Measurements from ENCODE around the gene AFG1L.

DNA sequence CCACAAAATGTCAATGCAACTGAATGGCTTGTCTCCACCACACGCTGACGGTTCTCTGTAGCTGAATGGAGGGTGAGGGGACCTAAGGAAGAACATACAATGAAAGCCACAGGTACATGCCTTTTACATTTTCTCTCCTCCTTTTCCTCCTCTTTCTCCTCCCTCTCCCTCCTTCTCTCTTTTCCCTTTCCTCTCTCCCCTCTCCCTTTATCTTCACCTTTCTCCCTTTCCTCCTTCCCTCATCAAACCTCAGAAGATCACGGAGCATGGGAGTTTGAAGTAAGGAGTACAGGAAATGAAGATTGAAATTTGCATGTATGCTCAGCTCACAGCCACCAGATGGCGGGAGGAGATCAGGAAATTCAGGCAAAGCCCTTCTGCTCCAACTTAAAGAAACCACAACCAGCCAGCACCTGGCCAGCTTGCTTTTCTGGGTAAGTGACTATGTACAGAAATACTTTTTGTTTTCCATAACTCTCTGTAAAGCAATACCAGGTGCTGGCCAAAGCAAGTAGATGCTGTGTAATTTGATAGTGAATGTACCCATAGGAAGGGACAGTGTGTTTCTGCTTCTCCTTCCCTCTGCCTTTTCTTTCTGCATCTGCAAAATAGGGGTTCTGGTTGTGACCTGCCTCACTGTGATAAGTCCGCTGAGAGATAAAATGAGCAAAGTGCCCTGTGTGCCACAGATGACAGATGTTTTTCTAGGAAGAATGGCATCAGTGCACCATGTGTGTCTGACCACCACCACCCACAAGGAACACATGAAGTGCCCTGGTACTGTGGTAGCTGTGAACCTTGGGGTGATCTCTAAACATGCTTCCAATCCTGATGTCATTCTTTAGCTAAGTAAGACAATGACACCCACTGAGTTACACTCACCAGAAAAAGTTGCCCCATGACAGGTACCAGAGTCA is 247.2 kb downstream of the AFG1L start:
- TF ChIP-seq, protein P1, sequence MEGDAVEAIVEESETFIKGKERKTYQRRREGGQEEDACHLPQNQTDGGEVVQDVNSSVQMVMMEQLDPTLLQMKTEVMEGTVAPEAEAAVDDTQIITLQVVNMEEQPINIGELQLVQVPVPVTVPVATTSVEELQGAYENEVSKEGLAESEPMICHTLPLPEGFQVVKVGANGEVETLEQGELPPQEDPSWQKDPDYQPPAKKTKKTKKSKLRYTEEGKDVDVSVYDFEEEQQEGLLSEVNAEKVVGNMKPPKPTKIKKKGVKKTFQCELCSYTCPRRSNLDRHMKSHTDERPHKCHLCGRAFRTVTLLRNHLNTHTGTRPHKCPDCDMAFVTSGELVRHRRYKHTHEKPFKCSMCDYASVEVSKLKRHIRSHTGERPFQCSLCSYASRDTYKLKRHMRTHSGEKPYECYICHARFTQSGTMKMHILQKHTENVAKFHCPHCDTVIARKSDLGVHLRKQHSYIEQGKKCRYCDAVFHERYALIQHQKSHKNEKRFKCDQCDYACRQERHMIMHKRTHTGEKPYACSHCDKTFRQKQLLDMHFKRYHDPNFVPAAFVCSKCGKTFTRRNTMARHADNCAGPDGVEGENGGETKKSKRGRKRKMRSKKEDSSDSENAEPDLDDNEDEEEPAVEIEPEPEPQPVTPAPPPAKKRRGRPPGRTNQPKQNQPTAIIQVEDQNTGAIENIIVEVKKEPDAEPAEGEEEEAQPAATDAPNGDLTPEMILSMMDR (IDR thresholded peaks at IDR 0.05 in 8 of 11, conservative IDR thresholded peaks at IDR 0.05 in 3 of 11) = peak; percentile 67 to 98 (median 86)
- TF ChIP-seq POLR2AphosphoS5 (IDR thresholded peaks at IDR 0.05) = peak in 1 of 3 donors; percentile 24

Data from spleen (tissue), 7 donors.